Measurements from ENCODE around the gene SNTB2.
"Not testable (repeated sequence)": the region's sequence is repeated elsewhere in the genome, so short reads cannot be mapped to it uniquely, and the experiment has no call there.

SNTB2 gene

GRCh38 chr16:69286941-69287713, 100.2 kb downstream of the SNTB2 start:
- no peak for DNase-seq (ENCODE audit: low read depth)

- DNase-seq (ENCODE audit: low read depth): not testable (repeated sequence)
Observed at GRCh38 chr16:69291657-69292056, 104.7 kb downstream of the SNTB2 start.

- no peak for DNase-seq (ENCODE audit: low read depth)
Observed at GRCh38 chr16:69293401-69293800, 106.4 kb downstream of the SNTB2 start.

GRCh38 chr16:69294051-69294450, 107.1 kb downstream of the SNTB2 start:
- DNase-seq (ENCODE audit: low read depth): no peak

- DNase-seq (ENCODE audit: low read depth): not testable (repeated sequence)
Observed at GRCh38 chr16:69296771-69297170, 109.8 kb downstream of the SNTB2 start.

GRCh38 chr16:69298261-69298660, 111.3 kb downstream of the SNTB2 start:
- DNase-seq (ENCODE audit: low read depth): no peak

GRCh38 chr16:69301187-69301586, 114.2 kb downstream of the SNTB2 start:
- DNase-seq (ENCODE audit: low read depth): no peak

- no peak for DNase-seq (ENCODE audit: low read depth)
Observed at GRCh38 chr16:69301861-69302260, 114.9 kb downstream of the SNTB2 start.

- no peak for DNase-seq (ENCODE audit: low read depth)
Observed at GRCh38 chr16:69302301-69302700, 115.3 kb downstream of the SNTB2 start.

GRCh38 chr16:69306031-69306430, 119.1 kb downstream of the SNTB2 start:
- no peak for DNase-seq (ENCODE audit: low read depth)

GRCh38 chr16:69307091-69307490, 120.1 kb downstream of the SNTB2 start:
- no peak for DNase-seq (ENCODE audit: low read depth)

GRCh38 chr16:69307856-69308255, 120.9 kb downstream of the SNTB2 start:
- DNase-seq (ENCODE audit: low read depth): no peak

GRCh38 chr16:69309316-69309715, 122.4 kb downstream of the SNTB2 start:
- no peak for DNase-seq (ENCODE audit: low read depth)

- DNase-seq (ENCODE audit: low read depth): peak; percentile 98
Observed at GRCh38 chr16:69310653-69311532, 123.9 kb downstream of the SNTB2 start, which contains the start of gene VPS4A. Gene VPS4A, plus strand, starts transcription at chr16:69311350. Its CDS starts 162 bp downstream, at chr16:69311512.

- peak; percentile 46 for DNase-seq (ENCODE audit: low read depth)
Observed at GRCh38 chr16:69311533-69312387, 124.8 kb downstream of the SNTB2 start.

GRCh38 chr16:69313469-69313868, 126.5 kb downstream of the SNTB2 start:
- DNase-seq (ENCODE audit: low read depth): no peak

- no peak for DNase-seq (ENCODE audit: low read depth)
Observed at GRCh38 chr16:69314534-69314933, 127.6 kb downstream of the SNTB2 start.

GRCh38 chr16:69315486-69316311, 128.7 kb downstream of the SNTB2 start:
- DNase-seq (ENCODE audit: low read depth): no peak

GRCh38 chr16:69316595-69317034, 129.7 kb downstream of the SNTB2 start:
- no peak for DNase-seq (ENCODE audit: low read depth)

GRCh38 chr16:69318177-69318910, 131.4 kb downstream of the SNTB2 start:
- no peak for DNase-seq (ENCODE audit: low read depth)

All from activated T-cell treated with anti-CD3 and anti-CD28 coated beads for 48 hours (primary cell).